Measurements from ENCODE around the gene THAP7. TPM values are rescaled to one million over a fixed set of nuclear protein-coding genes. Genes with fewer than 3 reads are reported as not detected.
"Not testable (repeated sequence)": the region's sequence is repeated elsewhere in the genome, so short reads cannot be mapped to it uniquely, and the experiment has no call there.

The THAP7 gene
- total and polyA plus RNA-seq, 2 of the 4 experiments (the other 2 are of a cell fraction): 14.2 to 19.8 TPM

GRCh38 chr22:21009638-21010425 is 7.9 kb upstream of the THAP7 start:
- in situ Hi-C loops (cut with MboI; ENCODE audit: low sequenced_read_pairs): loop anchor here (10.0 kb wide), 1 partner anchor 85 kb away; no protein-coding TSS in a partner anchor
- no peak overlapping the region for H2BK5ac ChIP-seq (ENCODE audit: low read depth, low read length, poor library complexity, severe bottlenecking)
- no peak overlapping the region for H3K4me3 ChIP-seq (ENCODE audit: insufficient read depth, low read depth, low read length)
- no peak overlapping the region for H4K8ac ChIP-seq (ENCODE audit: low read depth in 2 of 2, low read length in 2 of 2)
- H3K4ac ChIP-seq (ENCODE audit: low read depth, low read length): no peak overlapping the region
- BruUV-seq (replicated peaks): no TSS peak
- H3K79me1 ChIP-seq (ENCODE audit: low read depth in 1 of 2, low read length in 2 of 2): 0 out of 4 replicates have a peak, but pooled peaks cover 0 to 5% of the 10 kb centered on the region in 2 experiments
- H4K91ac ChIP-seq (ENCODE audit: insufficient read depth, low read depth, low read length): no peak overlapping the region
- peaks cover 6% of the 10 kb centered on the region for H3K9me1 ChIP-seq (ENCODE audit: insufficient read depth, low read length)
- H3K9me3 ChIP-seq (ENCODE audit: control insufficient read depth, insufficient read depth, low read length): no peaks in the 10 kb centered on the region
- H2BK120ac ChIP-seq (ENCODE audit: low read depth, low read length): no peak overlapping the region
- no peak overlapping the region for H2AK5ac ChIP-seq (ENCODE audit: low read depth, low read length)
- H3K27ac ChIP-seq (ENCODE audit: insufficient read depth, low read length): no peak overlapping the region
- H3K27me3 ChIP-seq (ENCODE audit: control insufficient read depth, insufficient read depth, low read length): no peaks in the 10 kb centered on the region
- dilution Hi-C loops (cut with HindIII; ENCODE audit: low sequenced_read_pairs, unreplicated experiment): no loop called here
- TF ChIP-seq, protein P1, sequence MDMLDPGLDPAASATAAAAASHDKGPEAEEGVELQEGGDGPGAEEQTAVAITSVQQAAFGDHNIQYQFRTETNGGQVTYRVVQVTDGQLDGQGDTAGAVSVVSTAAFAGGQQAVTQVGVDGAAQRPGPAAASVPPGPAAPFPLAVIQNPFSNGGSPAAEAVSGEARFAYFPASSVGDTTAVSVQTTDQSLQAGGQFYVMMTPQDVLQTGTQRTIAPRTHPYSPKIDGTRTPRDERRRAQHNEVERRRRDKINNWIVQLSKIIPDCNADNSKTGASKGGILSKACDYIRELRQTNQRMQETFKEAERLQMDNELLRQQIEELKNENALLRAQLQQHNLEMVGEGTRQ (IDR thresholded peaks at IDR 0.05; ENCODE audit: low read depth, low read length): no peak
- no peak for TF ChIP-seq POLR2A (IDR thresholded peaks at IDR 0.05; ENCODE audit: low read depth, low read length)
- no peak for TF ChIP-seq MAFK (IDR thresholded peaks at IDR 0.05; ENCODE audit: low read depth, low read length)
- peak; percentile 65; the same call in 1 of the 2 replicates for TF ChIP-seq MXI1 (IDR thresholded peaks at IDR 0.05; ENCODE audit: borderline replicate concordance, low read depth, low read length)
- no peak for TF ChIP-seq NFE2L2 (IDR thresholded peaks at IDR 0.05; ENCODE audit: low read depth, low read length)
- TF ChIP-seq SMC3 (IDR thresholded peaks at IDR 0.05; ENCODE audit: low read depth, low read length): no peak
- no peak overlapping the region for H3K23ac ChIP-seq (ENCODE audit: low read depth, low read length)
- H3K56ac ChIP-seq (ENCODE audit: extremely low read depth, insufficient read depth, low read length): no peak overlapping the region
- no peak overlapping the region for H2AK9ac ChIP-seq (replicated peaks; ENCODE audit: low read depth, low read length, poor library complexity)
- POLR2A ChIA-PET (ENCODE audit: unreplicated experiment): no interaction called here
- H3K36me3 ChIP-seq (ENCODE audit: control insufficient read depth, insufficient read depth, low read length): no peaks in the 10 kb centered on the region
- H3K14ac ChIP-seq (replicated peaks; ENCODE audit: low read depth, low read length): no peak overlapping the region
- WGBS, 2 experiments (ENCODE audit: extremely low coverage in 2 of 2, insufficient read length in 1 of 2): 63% methylated on average over 5 of the region's 10 CpGs; no CpG with 5 or more reads in 1 of the 2 experiments
- H2BK15ac ChIP-seq (ENCODE audit: low read depth, low read length): no peak overlapping the region
- no peak overlapping the region for H3K9ac ChIP-seq (ENCODE audit: low read depth, low read length)
- H4K20me1 ChIP-seq (ENCODE audit: insufficient read depth, low read length): peaks cover 4% of the 10 kb centered on the region; the same call in 1 of the 2 replicates
- peak overlapping the region; percentile 51 for H2AFZ ChIP-seq (replicated peaks; ENCODE audit: low read length, poor library complexity)
- no peak overlapping the region for H4K5ac ChIP-seq (ENCODE audit: low read depth, low read length)
- H3K4me2 ChIP-seq (ENCODE audit: low read depth, low read length): no peak overlapping the region
- CTCF ChIA-PET: no interaction called here
- intact Hi-C loops (cut with micrococcal nuclease): no loop called here
- no peak overlapping the region for H3K18ac ChIP-seq (ENCODE audit: low read depth, low read length)
- no peak overlapping the region for H2BK20ac ChIP-seq (ENCODE audit: low read depth, low read length)
- ATAC-seq (ENCODE audit: low read depth): no peak
- H3K4me1 ChIP-seq (ENCODE audit: control insufficient read depth, insufficient read depth, low read length): peaks cover 5% of the 10 kb centered on the region
- peak; percentile 52 for DNase-seq

GRCh38 chr22:21009208-21009607 is 7.3 kb upstream of the THAP7 start:
- H4K91ac ChIP-seq (ENCODE audit: insufficient read depth, low read depth, low read length); H3K18ac ChIP-seq (ENCODE audit: low read depth, low read length); H2BK20ac ChIP-seq (ENCODE audit: low read depth, low read length); H3K23ac ChIP-seq (ENCODE audit: low read depth, low read length); H3K4me2 ChIP-seq (ENCODE audit: low read depth, low read length); ATAC-seq (ENCODE audit: low read depth); H3K9me1 ChIP-seq (ENCODE audit: insufficient read depth, low read length); H2BK120ac ChIP-seq (ENCODE audit: low read depth, low read length); H3K56ac ChIP-seq (ENCODE audit: extremely low read depth, insufficient read depth, low read length); H3K9ac ChIP-seq (ENCODE audit: low read depth, low read length); H3K27me3 ChIP-seq (ENCODE audit: control insufficient read depth, insufficient read depth, low read length); H4K5ac ChIP-seq (ENCODE audit: low read depth, low read length); H4K20me1 ChIP-seq (ENCODE audit: insufficient read depth, low read length); H2AK5ac ChIP-seq (ENCODE audit: low read depth, low read length); H2AK9ac ChIP-seq (replicated peaks; ENCODE audit: low read depth, low read length, poor library complexity); H3K79me1 ChIP-seq (ENCODE audit: low read depth in 1 of 2, low read length in 2 of 2); H4K8ac ChIP-seq (ENCODE audit: low read depth in 2 of 2, low read length in 2 of 2); dilution Hi-C loops (cut with HindIII; ENCODE audit: low sequenced_read_pairs, unreplicated experiment); BruUV-seq (replicated peaks); H3K4me1 ChIP-seq (ENCODE audit: control insufficient read depth, insufficient read depth, low read length); H3K27ac ChIP-seq (ENCODE audit: insufficient read depth, low read length); H2BK5ac ChIP-seq (ENCODE audit: low read depth, low read length, poor library complexity, severe bottlenecking); H2BK15ac ChIP-seq (ENCODE audit: low read depth, low read length); H3K36me3 ChIP-seq (ENCODE audit: control insufficient read depth, insufficient read depth, low read length); H3K14ac ChIP-seq (replicated peaks; ENCODE audit: low read depth, low read length); H3K4ac ChIP-seq (ENCODE audit: low read depth, low read length); in situ Hi-C loops (cut with MboI; ENCODE audit: low sequenced_read_pairs); H3K9me3 ChIP-seq (ENCODE audit: control insufficient read depth, insufficient read depth, low read length); POLR2A ChIA-PET (ENCODE audit: unreplicated experiment); intact Hi-C loops (cut with micrococcal nuclease); DNase-seq; CTCF ChIA-PET; H2AFZ ChIP-seq (replicated peaks; ENCODE audit: low read length, poor library complexity); H3K4me3 ChIP-seq (ENCODE audit: insufficient read depth, low read depth, low read length): not testable (repeated sequence)
- WGBS, 2 experiments (ENCODE audit: extremely low coverage in 2 of 2, insufficient read length in 1 of 2): 84% methylated on average over 6 of the region's 13 CpGs; no CpG with 5 or more reads in 1 of the 2 experiments
